Measurements from ENCODE around the gene FGGY. TPM values are rescaled to one million over a fixed set of nuclear protein-coding genes. Genes with fewer than 3 reads are reported as not detected.

The FGGY gene
- total and polyA plus RNA-seq, 8 donors, result 6.2 to 27.0 (median 16.0) TPM

GRCh38 chr1:59631561-59632255, 334.8 kb downstream of the FGGY start:
- Histone ChIP-seq H3K9me3 (no peaks in the 10 kb centered on the region), H3K27ac (no peak overlapping the region), H3K36me3 (no peaks in the 10 kb centered on the region), H3K27me3 (no peaks in the 10 kb centered on the region), H3K4me1 (no peaks in the 10 kb centered on the region), H3K4me3 (no peak overlapping the region)
- DNase-seq, result no peak
- WGBS, 2 donors, result 88 to 96% methylated on average over 1 of the region's 1 CpG
- intact Hi-C loops (cut with DNase I), result no loop called here
- no peak for ATAC-seq
- TF ChIP-seq CTCF (IDR thresholded peaks at IDR 0.05), result no peak
- no peak for FAIRE-seq

- 86 to 93% methylated on average over 2 of the region's 2 CpGs for WGBS, 2 donors
- DNase-seq (no peak), ATAC-seq (no peak), FAIRE-seq (no peak)
- Histone ChIP-seq H3K4me1 (peaks cover 0 to 8% (median 0%) of the 10 kb centered on the region in 3 donors), H3K9me3 (no peaks in the 10 kb centered on the region), H3K4me3 (no peak overlapping the region), H3K27me3 (no peaks in the 10 kb centered on the region), H3K27ac (no peak overlapping the region), H3K36me3 (no peaks in the 10 kb centered on the region)
- intact Hi-C loops (cut with DNase I), result no loop called here
- no peak for TF ChIP-seq CTCF (IDR thresholded peaks at IDR 0.05)
These were observed 338.2 kb downstream of the FGGY start for GRCh38 chr1:59635097-59635496.

- Histone ChIP-seq H3K4me1 (peaks cover 0 to 8% (median 0%) of the 10 kb centered on the region in 3 donors), H3K27ac (no peak overlapping the region), H3K9me3 (no peaks in the 10 kb centered on the region), H3K36me3 (no peaks in the 10 kb centered on the region), H3K27me3 (no peaks in the 10 kb centered on the region), H3K4me3 (no peak overlapping the region)
- DNase-seq, result peak in 4 of 6 donors; percentile 24 to 57 (median 30)
- peak; percentile 79 to 94 (median 88) for ATAC-seq
- TF ChIP-seq CTCF (IDR thresholded peaks at IDR 0.05), result no peak
- intact Hi-C loops (cut with DNase I), result no loop called here
- no peak for FAIRE-seq
- WGBS, 2 donors, result 52 to 53% methylated on average over 2 of the region's 2 CpGs
These were observed 341.4 kb downstream of the FGGY start for GRCh38 chr1:59638231-59638711.

- WGBS, 2 donors, result 96 to 100% methylated on average over 1 of the region's 1 CpG
- no peak for ATAC-seq
- Histone ChIP-seq H3K4me1 (peaks cover 0 to 8% (median 0%) of the 10 kb centered on the region in 3 donors), H3K9me3 (no peaks in the 10 kb centered on the region), H3K36me3 (no peaks in the 10 kb centered on the region), H3K27me3 (no peaks in the 10 kb centered on the region), H3K27ac (no peak overlapping the region), H3K4me3 (no peak overlapping the region)
- no peak for FAIRE-seq
- no peak for TF ChIP-seq CTCF (IDR thresholded peaks at IDR 0.05)
- intact Hi-C loops (cut with DNase I), result no loop called here
- no peak for DNase-seq
These were observed 342.4 kb downstream of the FGGY start for GRCh38 chr1:59639266-59639665.

GRCh38 chr1:59640851-59641250, 344.0 kb downstream of the FGGY start:
- WGBS, 2 donors, result 85 to 92% methylated on average over 2 of the region's 2 CpGs
- no peak overlapping the region for H3K4me3 ChIP-seq
- DNase-seq, result no peak
- H3K27me3 ChIP-seq, result no peaks in the 10 kb centered on the region
- FAIRE-seq, result no peak
- no peak overlapping the region for H3K27ac ChIP-seq
- H3K4me1 ChIP-seq, result peaks cover 0 to 8% (median 0%) of the 10 kb centered on the region in 3 donors
- intact Hi-C loops (cut with DNase I), result no loop called here
- ATAC-seq, result no peak
- H3K9me3 ChIP-seq, result no peaks in the 10 kb centered on the region
- H3K36me3 ChIP-seq, result no peaks in the 10 kb centered on the region
- no peak for TF ChIP-seq CTCF (IDR thresholded peaks at IDR 0.05)
